ENCODE measurements around the gene CCNI2. TPM values are rescaled to one million over a fixed set of nuclear protein-coding genes. Genes with fewer than 3 reads are reported as not detected.
A peak's percentile ranks its signal among the peaks of the same experiment; 100 is the strongest.

Gene CCNI2
- not detected for polyA plus RNA-seq (2013, experiment 1 of 2; ENCODE audit: insufficient read length)
- polyA plus RNA-seq (2013, experiment 2 of 2; ENCODE audit: insufficient read length) = 0.20 TPM

DNA sequence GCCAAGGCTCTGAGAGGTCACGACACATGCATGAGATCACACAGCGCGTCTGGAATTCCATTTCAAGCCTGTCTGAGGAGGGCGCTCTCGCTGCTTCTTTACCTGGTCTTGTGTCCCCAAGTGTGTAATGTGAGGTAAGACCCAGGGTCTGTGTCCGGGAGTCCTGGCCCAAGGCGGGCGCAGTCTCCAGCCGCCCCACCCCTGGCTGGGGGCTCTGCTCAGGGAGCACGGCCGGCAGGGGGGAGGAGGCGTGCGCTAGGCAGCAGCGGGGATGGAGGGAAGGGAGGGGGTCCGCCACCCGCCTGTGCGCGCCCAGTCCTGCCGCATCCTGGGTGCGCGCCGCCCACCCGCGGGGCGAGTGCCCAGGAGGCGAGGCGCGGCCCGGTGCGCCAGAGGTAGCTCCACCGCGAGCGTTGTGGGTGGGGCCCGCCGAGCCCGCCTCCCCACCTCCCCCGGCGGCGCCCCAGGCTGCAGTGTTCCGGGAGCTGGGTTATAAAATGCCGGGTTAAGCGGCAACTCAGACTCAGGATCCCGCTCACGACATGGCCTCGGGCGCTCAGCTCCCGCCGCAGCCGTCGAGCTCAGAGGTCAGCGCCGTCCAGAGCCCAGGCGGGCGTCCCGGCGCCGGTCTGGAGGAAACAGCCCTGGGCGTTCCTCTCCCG lies at the start of gene CCNI2:
CCNI2 (plus strand) TSS at position 473 of the 662 bp plus-strand sequence; CDS start at position 543, 70 bp downstream.
- DNase-seq = no peak

- peak; percentile 36 for DNase-seq
Measured at GRCh38 chr5:132704875-132705274, 42.4 kb upstream of the CCNI2 start.

DNA sequence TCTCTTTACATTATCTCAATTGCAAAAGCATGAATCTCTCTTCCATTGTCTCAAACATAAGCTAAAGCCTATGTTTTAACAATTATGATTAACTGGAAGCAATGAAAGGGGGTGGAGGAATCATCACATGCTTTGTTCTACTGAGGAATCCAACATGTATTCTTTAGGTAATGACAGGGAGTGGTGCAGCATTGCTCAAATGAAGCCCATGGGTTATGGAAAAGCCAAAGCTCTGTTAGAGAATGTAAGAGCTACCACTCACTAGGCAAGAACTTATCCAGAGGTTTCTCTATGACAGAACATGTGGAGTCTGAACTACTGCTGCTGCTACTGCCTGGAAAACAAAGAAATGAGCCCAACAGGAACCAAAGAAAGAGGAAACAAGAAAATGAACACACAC lies 38.6 kb upstream of the CCNI2 start:
- no peak for DNase-seq

GRCh38 chr5:132714456-132715307 lies 32.5 kb upstream of the CCNI2 start:
- DNase-seq = no peak

GRCh38 chr5:132718544-132719312 lies 28.5 kb upstream of the CCNI2 start:
- no peak for DNase-seq

GRCh38 chr5:132725745-132726144 lies 21.5 kb upstream of the CCNI2 start:
- DNase-seq = no peak

- DNase-seq = no peak
Measured at GRCh38 chr5:132729896-132730295, 17.3 kb upstream of the CCNI2 start.

DNA sequence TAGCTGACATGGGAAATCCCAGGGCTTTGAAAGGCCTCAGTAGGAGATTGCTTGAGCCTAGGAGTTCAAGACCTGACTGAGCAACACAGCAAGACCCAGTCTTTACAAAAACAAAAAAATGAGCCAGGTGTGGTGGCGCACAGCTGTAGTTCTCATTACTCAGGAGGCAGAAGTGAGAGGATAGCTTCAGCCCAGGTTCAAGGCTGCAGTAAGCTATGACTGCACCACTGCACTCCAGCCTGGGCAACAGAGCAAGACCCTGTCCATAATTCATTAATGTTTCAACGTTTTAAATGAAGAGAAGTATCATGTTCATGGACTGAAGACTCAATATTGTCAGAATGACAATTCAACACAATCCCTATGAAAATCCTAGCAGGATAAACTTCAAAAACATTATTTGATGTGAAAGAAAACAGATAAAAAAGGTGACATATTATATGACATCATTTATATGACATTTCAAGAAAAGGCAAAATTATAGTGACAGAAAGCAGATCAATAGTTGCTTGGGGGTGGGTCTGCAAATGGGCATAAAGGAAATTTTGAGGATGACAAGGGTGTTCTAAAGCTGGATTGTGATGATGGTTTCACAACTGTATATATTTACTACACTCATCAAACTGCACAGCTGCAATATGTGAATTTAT lies 13.6 kb upstream of the CCNI2 start:
- DNase-seq = no peak

DNA sequence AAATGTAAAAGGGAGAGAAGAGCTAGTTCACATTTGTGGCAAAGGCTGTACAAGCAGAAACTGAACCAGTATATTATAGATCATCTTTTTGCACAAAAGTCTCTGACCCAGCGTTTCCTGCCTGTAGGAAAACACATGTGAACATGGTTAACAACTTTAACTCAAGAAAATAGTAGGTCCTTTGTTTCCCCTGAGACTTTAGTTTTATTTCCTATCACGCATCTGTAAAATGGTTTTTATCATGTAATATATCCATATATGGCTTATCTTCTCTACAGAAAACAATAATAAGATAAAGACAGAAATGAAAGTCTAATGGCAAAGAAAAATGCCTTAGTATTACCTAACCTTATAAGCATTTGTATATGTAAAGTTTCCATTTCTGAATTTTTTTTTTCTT lies 12.5 kb upstream of the CCNI2 start:
- DNase-seq = no peak

DNA sequence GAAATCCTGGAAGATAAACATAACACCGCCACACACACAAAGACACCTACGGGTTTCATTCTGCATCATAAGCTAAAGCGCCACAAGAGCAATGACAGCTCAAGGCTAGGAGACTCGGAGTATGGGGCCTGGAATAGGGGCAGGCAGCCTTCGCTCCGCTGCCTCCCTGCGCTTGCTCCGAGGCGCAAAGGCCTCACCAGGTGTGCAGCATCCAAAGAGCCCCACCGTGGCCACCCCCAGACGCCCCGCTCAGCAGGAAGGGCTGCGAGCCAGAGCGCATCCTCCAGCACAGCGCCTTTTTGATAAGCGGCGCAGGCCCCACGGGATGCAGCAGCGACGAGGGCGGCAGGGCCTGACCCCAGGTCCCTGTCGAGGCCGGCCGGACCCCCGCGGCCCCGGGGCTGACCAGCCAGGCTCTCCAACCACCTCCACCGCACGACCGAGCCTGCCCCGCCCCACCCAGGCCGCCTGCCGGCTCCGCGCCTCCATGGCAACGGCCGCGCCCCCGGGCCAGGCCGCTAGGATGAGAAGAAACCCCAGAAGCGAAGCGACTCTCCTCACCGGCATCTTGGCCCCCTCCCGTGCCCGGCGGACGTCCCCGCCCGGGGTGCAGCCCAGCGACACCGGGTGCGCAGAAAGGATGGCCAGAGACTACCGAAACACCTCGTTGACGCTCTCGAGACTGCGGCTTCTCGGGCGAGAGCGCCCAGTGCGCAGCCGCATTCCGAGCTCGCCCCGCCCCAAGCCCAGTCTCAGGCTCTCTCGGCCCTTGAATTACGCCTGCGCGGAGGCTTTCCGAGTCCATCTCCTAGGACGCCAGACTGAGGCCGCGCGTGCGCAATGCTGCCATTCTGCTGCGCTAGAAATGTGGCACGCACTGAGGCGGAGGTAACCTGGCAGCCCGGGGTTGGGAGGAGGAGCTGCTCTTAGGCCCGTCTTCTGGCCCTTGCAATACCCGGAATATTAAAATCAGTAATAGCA lies 10.1 kb upstream of the CCNI2 start, which contains the start of gene KIF3A:
KIF3A (minus strand) TSS at position 694 of the 981 bp plus-strand sequence; CDS start at position 567, 127 bp downstream.
- peak; percentile 95 for DNase-seq

GRCh38 chr5:132737982-132738681 lies 9.1 kb upstream of the CCNI2 start:
- DNase-seq = no peak

DNA sequence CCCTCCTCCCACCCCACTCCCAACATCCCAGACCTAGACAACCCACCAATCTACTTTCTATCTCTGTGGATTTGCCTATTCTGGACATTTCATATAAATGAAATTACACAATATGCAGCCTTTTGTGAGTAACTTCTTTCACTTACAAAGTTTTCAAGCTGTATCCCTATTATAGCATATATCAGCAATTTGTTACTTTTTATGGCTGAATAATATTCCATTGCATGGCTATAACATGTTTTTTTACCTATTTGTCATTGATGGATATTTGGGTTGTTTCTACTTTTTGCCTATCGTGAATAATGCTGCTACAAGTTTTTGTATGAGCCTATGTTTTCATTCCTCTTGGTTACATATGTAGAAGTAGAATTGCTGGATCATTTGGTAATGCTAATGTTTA lies 8.0 kb upstream of the CCNI2 start:
- no peak for DNase-seq

- DNase-seq = no peak
Measured at GRCh38 chr5:132742158-132742557, 5.1 kb upstream of the CCNI2 start.

DNA sequence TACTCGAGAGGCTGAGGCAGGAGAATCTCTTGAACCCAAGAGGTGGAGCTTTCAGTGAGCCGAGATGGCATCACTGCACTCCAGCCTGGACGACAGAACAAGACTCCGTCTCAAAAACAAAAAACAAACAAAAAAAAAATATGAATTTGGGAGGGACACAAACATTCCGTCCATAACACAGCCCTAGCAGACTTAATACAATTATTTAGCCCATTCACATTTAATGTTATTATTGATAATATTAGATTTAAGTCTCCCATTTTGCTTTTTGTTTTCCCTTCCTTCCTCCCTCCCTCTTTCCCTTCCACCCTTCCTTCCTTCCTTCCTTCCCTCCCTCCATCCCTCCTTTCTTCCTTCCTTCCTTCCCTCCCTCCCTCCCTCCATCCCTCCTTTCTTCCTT lies 4.6 kb upstream of the CCNI2 start:
- no peak for DNase-seq

- DNase-seq = no peak
Measured at GRCh38 chr5:132744659-132745058, 2.6 kb upstream of the CCNI2 start.

GRCh38 chr5:132746592-132746953 lies 653 bp upstream of the CCNI2 start:
- no peak for DNase-seq

DNA sequence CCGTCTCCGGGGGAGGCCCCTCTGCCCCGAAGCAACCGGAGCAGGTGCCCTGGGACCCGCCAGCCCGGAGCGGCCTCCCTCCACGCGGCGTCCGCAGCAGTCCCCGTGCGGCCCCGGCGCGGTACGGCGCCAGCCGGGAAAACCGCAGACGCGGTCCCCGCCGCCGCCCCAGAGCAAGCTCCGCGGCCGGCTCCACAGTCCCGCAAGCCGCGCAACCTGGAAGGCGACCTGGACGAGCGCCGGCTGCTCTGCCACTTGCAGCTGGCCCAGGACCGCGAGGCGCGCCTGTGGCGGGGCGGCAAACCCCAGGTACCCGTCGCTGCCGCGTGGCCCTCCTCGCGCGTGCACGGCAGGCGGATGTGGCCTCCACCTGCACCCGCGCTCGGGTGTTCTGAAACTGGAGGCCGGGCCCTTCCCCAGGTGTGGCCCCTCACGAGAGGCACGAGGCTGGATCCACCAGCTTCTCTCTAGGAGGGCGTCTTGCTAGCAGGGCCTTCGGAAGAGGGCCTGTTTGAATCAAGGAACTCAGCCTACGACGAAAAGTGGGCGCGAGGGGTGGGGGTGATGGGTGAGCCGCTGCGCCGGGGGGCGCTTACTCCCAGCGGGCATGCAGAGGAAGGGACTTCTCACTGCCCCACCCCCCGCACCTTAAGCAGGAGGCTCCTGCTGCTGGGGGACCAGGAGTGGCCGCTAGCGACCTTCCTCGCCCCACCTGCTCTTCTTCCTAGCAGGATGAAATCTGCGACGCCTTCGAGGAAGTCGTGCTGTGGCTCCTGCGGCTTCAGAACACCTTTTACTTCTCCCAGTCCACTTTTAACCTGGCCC lies 602 bp downstream of the CCNI2 start:
- no peak for DNase-seq

DNA sequence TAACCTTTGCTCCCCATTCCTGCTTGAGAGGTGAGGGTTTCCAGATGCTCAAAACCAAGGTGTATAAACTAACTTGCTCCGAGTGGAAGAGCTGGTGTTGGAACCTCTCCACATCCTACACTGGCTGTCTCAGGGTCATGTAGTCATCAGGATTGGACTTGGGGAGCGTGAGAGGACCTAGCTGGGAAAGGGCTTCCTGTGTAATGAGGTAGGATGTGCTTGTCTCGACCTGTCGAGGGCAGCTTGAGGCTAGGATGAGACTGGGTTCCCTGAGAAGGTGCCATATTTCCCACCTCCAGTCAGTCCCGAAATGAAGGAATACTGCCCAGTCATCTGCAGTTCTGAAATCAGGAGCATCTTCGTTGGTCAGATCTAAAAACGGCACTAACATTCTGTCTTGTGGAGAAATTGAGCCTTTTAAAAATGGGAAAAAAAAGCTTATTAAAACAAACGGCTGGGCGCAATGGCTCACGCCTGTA lies 1.3 kb downstream of the CCNI2 start:
- DNase-seq = no peak

GRCh38 chr5:132749506-132749905 lies 2.3 kb downstream of the CCNI2 start:
- no peak for DNase-seq
